SH-SY5Y (cell line): ENCODE results near the gene UBE2L5.

Experiments
- GATA2 ChIP-seq: IDR thresholded peaks from 2 replicates; pipeline ENCODE4 v1.6.1; 2011; ENCODE audit warnings: mild to moderate bottlenecking, low read depth, low read length
- GATA3 ChIP-seq: IDR thresholded peaks from 2 replicates; pipeline ENCODE4 v1.6.1; 2011; ENCODE audit warnings: low read depth, mild to moderate bottlenecking, low read length, moderate library complexity

UBE2L5 gene

DNA sequence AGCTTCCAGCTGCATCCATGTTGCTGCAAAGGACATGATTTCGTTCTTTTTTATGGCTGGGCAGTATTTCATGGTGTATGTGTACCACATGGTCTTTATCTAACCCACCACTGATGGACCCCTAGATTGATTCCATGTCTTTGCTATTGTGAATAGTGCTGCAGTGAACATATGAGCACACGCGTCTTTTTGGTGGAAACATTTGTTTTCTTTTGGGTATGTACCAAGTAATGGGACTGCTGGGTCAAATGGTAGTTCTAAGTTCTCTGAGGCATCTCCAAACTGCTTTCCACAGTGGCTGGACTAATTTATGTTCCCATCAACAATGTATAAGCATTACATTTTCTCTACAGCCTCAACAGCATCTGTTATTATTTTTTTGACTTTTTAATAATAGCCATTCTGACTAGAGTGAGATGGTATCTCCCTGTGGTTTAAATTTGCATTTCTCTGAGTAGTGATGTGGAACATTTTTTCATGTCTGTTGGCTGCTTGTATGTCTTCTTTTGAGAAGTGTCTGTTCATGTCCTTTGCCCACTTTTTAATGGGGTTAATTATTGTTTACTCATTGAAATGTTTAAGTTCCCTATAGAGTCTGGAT is 6.8 kb upstream of the UBE2L5 start:
- TF ChIP-seq GATA2 (no peak), GATA3 (no peak)

DNA sequence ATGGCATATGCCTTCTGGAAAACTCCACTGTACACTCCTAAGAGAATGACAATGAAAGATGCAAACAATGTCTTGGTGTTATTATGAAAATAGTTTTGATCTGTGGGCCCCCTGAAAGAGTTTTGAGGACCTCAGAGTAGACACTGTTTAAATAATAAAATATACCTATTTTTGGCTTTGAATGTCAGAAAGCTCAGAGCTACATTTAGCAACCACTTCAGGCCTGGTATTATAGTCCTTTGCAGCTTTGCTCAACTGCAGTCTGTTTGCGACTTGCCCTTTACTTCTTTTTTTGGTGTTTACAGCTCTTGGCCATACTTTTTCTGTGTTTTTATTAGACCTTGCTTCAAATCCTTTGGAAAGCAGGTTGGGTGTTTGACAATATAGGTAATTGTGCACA is 5.8 kb upstream of the UBE2L5 start:
- TF ChIP-seq GATA2 = no peak
- TF ChIP-seq GATA3 = no peak

DNA sequence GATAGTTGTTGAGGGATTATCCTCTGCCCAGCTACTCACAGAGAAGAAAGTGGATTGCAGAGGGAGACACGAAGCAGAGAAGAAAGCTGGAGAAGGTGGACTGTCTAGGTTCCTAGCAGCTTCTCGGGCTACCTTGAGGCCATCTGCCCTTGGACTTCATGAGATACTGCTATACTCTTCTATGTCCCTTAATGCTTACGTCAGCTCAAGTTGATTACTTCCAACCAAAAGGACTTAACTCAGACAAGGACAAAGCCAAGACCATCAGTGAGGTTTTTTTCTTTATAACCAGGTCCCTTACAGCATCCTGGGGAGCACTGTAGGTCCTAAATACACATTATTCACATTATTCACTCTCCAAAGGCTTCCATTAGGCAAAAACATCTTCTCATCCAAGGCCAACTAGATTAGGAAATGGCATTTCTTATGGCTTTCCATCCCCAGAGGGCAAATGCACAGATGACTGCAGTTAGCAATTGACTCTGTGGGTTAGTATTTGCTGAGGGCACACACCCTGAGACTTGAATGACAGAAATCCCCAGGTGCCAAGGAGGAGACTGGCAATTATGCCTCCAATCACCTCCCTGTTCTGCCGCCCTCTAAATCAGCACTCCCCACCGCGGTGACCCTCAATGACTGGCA is 4.1 kb upstream of the UBE2L5 start:
- no peak for TF ChIP-seq GATA2
- no peak for TF ChIP-seq GATA3

DNA sequence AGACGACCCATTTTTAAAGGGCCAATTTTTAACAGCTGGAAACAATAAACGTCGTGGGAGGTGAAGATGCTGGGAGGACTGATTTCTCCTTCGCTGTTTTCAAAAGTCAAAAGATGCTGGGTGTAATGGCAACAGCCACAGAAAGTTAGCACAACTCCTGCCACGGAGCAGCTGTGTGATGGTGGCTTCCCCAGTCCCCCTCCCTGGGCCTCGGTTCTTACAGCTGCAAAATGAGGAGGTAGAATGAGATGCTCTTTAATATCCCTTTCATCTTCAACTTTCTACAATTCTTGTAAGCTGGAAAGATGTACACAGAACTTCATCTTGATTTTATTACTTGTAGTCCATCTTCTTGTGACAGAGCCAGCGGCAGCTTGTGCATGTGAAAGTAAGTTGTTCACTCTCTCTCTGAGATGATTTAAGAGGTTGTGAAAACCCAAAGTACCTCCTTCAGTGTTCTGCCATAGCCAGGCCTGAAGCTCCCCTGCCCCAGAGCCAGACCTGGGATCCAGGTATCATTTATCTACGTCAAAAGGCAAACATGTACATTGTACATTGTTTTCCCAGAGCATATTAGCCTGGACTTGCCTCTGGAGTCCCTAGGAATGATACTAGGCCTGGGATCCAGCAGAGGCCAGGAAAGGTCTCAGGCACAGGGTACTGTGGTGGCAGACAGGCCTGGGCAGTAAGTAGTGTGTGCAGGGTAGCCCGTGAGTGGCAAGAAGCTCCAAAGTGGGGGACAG is 3.4 kb upstream of the UBE2L5 start:
- no peak for TF ChIP-seq GATA2
- TF ChIP-seq GATA3 = no peak

DNA sequence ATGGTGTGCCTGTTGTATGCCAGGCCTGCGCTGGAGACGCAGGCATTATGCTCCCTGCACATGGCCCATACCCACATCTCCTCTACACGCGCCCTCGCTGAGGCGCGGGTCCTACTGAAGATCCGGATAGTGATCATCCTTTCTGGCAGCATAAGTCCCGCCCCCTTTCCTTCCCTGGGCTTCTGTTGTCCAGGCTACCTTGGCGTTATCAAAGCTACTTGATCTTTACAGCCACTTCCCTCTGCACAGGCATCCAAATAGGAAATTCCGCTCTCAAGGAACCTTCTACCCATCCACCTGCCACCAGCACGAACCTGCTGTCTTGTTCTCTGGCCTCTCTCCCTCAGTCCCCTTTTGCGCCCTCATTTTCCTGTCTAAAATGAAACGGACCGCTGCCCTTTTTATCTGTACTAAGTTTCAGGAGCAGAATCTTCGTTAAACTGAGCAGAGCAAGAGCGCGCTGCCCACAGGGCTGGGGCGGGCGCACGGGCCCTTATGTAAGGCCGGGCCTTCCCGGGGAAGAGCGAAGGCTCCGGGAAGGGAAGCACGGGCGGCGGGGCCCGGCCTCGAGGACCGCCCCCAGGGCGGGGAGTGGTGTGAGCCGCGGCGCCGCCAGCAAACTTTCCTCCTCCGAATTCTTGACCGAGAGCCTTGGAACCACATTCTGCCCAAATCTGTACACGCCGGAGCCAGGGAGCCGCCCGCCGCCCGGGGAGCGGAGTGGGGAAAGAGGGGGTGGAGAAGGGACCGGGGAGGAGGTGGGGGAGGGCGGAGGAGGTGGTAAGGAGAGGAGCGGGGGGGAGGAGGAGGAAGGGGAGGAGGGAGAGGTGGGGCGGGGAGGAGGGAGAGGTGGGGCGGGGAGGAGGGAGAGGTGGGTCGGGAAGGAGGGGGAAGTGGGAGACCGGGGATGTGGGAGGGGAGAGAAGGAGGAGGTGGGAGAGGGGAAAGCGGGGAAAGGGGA is 920 bp upstream of the UBE2L5 start:
- no peak for TF ChIP-seq GATA3
- TF ChIP-seq GATA2 = no peak

DNA sequence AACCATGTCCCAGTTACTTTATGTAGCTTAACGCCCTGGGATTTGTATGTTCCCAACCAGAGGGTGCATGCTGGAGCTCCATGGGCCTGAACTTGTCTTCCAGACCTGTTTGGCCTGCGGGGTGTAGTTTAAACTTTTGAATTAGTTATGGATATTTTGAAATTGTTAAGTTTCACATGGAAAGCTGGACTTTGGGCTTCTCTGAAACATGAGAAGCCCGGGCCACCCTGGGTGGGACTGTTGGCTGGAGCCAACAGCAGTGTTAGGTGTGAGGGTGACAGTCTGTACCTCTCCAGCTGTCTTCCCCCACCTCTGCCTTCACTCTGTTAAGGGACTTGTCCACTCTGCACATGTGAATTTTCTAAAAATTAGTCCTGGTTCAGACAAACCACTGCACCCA is 1.6 kb downstream of the UBE2L5 start:
- TF ChIP-seq GATA2 = no peak
- TF ChIP-seq GATA3 = no peak

DNA sequence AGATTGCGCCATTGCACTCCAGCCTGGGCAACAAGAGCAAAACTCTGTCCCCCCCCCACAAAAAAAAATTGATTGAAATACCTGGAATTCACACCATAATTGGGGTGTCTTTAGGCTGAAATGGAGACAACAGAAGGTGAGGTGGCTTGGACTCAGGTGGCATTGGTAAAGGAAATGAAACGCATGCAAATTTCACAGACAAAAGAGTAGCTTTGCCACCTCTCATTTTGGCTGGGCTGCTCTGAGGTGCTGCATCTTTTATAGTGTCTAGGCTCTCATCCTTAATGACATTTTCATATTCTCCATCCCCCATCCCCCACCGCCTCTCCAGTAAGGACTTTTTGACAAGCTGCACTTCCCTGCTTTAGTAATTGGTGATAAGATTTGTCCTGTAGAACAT is 6.9 kb downstream of the UBE2L5 start:
- TF ChIP-seq GATA2 = no peak
- TF ChIP-seq GATA3 = no peak

DNA sequence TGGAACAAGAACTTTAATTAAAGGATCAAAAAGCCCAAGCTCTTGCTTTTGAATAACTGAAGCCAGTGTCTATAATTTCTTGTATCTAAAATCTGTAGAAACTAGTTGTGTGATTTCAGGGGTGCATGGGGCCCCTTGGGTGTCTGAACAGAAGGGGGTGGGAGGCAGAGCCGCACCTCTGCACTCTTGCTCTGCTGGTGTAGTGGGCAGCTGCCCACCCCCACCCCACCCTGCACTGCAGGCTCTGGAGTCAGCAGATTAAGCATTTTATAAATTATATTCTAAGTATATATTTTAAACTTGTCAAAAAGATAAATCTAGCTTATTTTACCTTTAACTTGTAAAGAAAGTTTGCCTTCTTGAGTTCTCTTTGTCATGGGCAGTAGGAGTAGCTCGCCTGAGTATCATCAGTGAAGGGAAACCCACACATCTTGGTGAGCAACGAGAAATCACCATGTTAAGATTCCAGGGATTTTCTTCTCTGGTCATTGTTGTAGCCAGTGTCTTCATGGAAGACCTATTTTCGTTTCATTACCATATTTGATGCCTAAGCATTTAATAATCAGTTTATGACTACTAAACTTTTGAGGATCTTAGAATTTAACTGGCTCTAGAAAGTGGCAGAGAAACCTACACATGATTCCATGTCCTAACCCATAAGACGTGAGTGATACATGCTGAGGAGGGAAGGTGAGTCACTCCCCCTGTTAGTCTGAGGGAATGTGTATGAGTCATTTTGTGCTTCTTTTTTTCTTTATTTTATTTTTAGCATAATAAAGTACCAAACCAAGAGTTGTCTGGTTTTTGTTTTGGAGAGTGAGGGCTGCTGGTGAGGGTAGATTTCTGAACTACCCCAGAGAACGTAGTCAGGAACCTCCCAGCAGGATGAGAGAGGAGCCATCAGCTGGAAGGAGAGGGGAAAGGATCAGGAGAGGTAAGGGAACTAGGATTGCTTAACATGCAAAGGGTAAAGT is 7.7 kb downstream of the UBE2L5 start:
- TF ChIP-seq GATA3 (no peak), GATA2 (no peak)

DNA sequence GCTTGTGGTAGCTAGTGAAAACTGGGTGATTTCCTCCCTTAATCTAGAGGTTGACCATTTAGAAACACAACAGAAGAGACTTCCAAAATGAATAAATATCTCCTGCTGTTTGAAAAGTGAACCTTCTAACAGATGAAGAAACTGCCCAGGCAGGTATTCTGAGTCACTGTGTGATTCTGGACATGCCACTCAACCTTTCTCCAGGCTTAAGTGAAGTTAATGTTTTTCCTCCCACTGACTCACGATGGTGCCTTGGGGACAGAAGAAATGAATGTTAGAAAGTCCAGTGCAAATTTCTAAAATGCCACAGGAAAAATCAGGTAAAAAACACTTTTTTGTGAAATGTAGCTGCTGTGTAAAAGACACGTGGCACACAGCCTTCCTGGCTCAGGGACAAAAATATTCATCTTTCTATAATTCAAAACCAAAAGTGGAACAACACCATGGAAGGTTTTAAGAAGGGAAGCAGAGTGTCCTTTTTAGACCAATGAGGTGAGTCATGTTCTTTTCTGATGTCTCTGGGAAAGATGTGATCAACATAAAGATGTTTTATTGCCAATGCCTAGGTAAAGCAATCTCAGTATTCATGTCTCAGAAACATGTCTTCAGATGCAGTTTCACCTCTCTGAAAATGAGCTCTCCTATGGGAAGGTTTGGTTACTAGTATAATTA is 9.1 kb downstream of the UBE2L5 start:
- TF ChIP-seq GATA2 (no peak), GATA3 (no peak)

DNA sequence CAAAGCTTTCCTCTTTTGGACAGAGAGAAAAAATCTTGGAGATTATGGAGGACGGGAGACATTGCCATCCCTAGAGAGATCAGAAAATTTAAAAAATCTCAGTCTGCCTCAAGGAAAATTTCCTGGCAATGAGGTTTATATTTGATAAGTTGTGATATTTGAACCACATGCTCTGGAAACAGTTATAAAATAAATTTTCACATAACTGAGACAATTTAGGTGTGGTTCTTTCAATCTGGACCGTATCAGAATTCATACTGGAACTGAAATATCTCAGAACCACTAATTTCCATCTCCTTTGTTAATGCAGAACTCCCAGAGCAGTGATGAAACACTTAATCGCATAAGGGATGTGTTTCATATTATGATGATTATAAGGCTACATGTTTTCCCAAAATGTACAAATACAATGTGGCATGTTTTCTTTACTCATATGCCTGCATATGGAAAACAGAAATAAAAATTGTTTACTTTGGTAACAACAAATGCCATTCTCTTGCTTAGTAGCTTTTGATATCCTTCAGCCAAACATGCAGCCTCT is 13.7 kb downstream of the UBE2L5 start:
- TF ChIP-seq GATA3 (no peak), GATA2 (no peak)

DNA sequence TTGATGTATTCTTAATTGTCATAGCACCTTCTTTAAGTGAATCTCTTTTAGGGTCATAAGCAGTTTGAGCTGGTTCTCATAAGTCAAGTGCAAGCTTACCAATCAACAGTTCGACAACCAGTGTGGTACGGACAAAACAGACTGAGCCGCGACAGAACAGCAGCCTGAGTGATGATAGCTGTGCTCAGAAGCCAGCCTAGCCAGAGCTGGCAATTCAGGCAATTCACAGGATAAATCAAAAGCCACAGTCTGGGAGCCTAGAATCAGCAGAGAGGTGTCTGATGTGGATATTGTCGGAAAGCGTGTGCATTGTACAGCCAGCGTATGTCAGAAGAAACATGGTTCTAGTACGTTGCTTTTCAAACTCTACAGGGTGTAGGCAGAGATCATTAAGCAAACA is 14.9 kb downstream of the UBE2L5 start:
- no peak for TF ChIP-seq GATA3
- no peak for TF ChIP-seq GATA2

DNA sequence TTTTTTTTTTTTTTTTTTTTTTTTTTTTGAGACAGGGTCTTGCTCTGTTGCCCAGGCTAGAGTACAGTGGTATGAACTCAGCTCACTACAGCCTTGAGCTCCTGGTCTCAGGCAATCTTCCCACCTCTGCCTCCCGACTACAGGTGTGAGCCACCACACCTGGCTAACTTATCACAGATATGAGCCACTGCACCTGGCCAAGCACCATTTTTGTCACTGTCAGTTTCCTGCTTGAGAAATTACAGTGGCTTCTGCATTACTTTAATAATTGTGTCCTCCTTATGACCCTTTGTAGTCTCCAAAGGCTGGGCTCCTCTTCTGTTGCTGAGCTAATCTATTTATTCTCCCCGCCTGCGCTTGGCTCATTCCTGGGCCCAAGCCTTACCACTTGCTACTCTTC is 16.0 kb downstream of the UBE2L5 start:
- TF ChIP-seq GATA3 = no peak
- TF ChIP-seq GATA2 = no peak
